Gastrocnemius medialis (tissue), 4 donors: Measurements from ENCODE around the gene KIDINS220. TPM values are rescaled to one million over a fixed set of nuclear protein-coding genes. Genes with fewer than 3 reads are reported as not detected.
A peak's percentile ranks its signal among the peaks of the same experiment; 100 is the strongest.
"Not testable (repeated sequence)": the region's sequence is repeated elsewhere in the genome, so short reads cannot be mapped to it uniquely, and the experiment has no call there.

Experiments
- ATAC-seq, 2 donors: fragments of 150-250 bp; one replicate each; pipeline ENCODE4 v1.9.1; 2016
- DNase-seq, 2 donors: peaks; one replicate each; pipeline ENCODE4 v3.0.0-alpha.2; 2019
- H3K27ac ChIP-seq, 4 donors: fragments of 200-600 bp; sonication (generic); 1 replicate in 1 of 4; 2 replicates in 3 of 4; pipeline ENCODE4 v1.5.1; 2016 to 2018; ENCODE audit warnings: mild to moderate bottlenecking in 2 of 4, moderate library complexity in 1 of 4
- H3K27me3 ChIP-seq, 3 donors: fragments of 200-600 bp; sonication (generic) in 2 of 3; 1 replicate in 1 of 3; 2 replicates in 2 of 3; pipeline versions ENCODE4 v1.5.1 to v1.6.0; 2016 to 2019; ENCODE audit warnings: mild to moderate bottlenecking in 1 of 3, moderate library complexity in 1 of 3
- H3K36me3 ChIP-seq, 2 donors: fragments of 200-600 bp; sonication (generic) in 1 of 2; one replicate each; pipeline ENCODE4 v1.5.1; 2017 to 2018
- H3K4me1 ChIP-seq, 2 donors: fragments of 200-600 bp; sonication (generic) in 1 of 2; one replicate each; pipeline ENCODE4 v1.5.1; 2016 to 2017; ENCODE audit warnings: mild to moderate bottlenecking in 2 of 2
- H3K4me3 ChIP-seq, 4 donors: fragments of 200-600 bp; sonication (generic) in 3 of 4; 1 replicate in 1 of 4; 2 replicates in 3 of 4; pipeline ENCODE4 v1.5.1; 2016 to 2019; ENCODE audit warnings: mild to moderate bottlenecking in 2 of 4
- H3K9me3 ChIP-seq, 3 donors: fragments of 200-600 bp; sonication (generic) in 2 of 3; 1 replicate in 1 of 3; 2 replicates in 2 of 3; pipeline ENCODE4 v1.5.1; 2016 to 2019
- POLR2A ChIP-seq, 2 donors: fragments of 450-650 bp; IDR thresholded peaks; one replicate each; pipeline ENCODE4 v1.6.1; 2017; ENCODE audit warnings: antibody characterized with exemption in 2 of 2, mild to moderate bottlenecking in 2 of 2, moderate library complexity in 2 of 2
- in situ Hi-C, 4 donors: fragments of 200-750 bp; cut with MboI; loops; one replicate each; pipeline versions ENCODE4 v1.15.0 to v1.8.0; 2017; ENCODE audit warnings: low sequenced_read_pairs in 4 of 4
- intact Hi-C: fragments of 100-400 bp; cut with DNase I; formaldehyde crosslinking; loops from one replicate; pipeline ENCODE4 v1.15.1; 2023; ENCODE audit warnings: low total_unique reads
- total RNA-seq, 4 donors: library from RNA; depleted of rRNA; stranded (reverse); fragments of >200 nt; gene quantifications; one replicate each; pipeline versions ENCODE4 v1.1.0 to v1.2.3, GENCODE V29; 2016
- TF ChIP-seq, protein P1 (sequence below), 5 experiments: fragments of 450-650 bp in 3 of 5; fragments of 200-600 bp in 2 of 5; sonication (generic) in 2 of 5; IDR thresholded peaks in 4 of 5; conservative IDR thresholded peaks in 1 of 5; 1 replicate in 4 of 5; 2 replicates in 1 of 5; pipeline ENCODE4 v1.5.1; 2016 to 2019; ENCODE audit warnings: antibody characterized with exemption in 5 of 5, mild to moderate bottlenecking in 3 of 5, moderate library complexity in 3 of 5

The KIDINS220 gene
- total RNA-seq, 4 donors from 2014 or later, result 57.8 to 78.9 (median 59.1) TPM

DNA sequence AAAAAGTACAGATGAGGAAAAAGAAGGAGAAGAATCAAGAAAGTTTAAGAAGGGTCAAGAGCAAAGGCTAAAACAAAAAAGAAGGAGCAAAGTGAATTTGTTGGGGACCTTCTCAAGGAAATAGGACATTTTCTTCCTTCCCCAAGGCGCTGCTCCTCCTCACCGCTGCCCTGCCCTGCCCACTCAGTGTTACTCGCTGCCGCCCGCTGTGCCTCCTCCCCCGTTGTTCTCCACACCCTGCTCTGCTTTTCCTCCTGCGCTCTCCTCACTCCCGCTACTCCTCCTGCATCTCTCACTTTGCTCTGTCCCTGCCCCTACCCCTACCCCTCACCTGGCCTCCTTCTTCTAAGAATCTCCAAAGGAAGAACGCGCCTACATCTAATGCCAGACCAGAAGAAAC, 104.8 kb downstream of the KIDINS220 start:
- in situ Hi-C loops, result no loop called here

GRCh38 chr2:8729939-8730338, 107.5 kb downstream of the KIDINS220 start:
- Histone ChIP-seq H3K4me1 (no peaks in the 10 kb centered on the region), H3K27ac (peak overlapping the region in 2 of 4 donors; percentile 9 to 30), H3K36me3 (peaks cover 9 to 60% of the 10 kb centered on the region in 2 donors), H3K9me3 (no peaks in the 10 kb centered on the region), H3K27me3 (no peaks in the 10 kb centered on the region), H3K4me3 (no peak overlapping the region)
- TF ChIP-seq POLR2A (IDR thresholded peaks at IDR 0.05), result no peak
- TF ChIP-seq, protein P1, sequence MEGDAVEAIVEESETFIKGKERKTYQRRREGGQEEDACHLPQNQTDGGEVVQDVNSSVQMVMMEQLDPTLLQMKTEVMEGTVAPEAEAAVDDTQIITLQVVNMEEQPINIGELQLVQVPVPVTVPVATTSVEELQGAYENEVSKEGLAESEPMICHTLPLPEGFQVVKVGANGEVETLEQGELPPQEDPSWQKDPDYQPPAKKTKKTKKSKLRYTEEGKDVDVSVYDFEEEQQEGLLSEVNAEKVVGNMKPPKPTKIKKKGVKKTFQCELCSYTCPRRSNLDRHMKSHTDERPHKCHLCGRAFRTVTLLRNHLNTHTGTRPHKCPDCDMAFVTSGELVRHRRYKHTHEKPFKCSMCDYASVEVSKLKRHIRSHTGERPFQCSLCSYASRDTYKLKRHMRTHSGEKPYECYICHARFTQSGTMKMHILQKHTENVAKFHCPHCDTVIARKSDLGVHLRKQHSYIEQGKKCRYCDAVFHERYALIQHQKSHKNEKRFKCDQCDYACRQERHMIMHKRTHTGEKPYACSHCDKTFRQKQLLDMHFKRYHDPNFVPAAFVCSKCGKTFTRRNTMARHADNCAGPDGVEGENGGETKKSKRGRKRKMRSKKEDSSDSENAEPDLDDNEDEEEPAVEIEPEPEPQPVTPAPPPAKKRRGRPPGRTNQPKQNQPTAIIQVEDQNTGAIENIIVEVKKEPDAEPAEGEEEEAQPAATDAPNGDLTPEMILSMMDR (IDR thresholded peaks at IDR 0.05 in 4 of 5, conservative IDR thresholded peaks at IDR 0.05 in 1 of 5), result no peak
- DNase-seq (peak in 1 of 2 donors; percentile 54), ATAC-seq (peak; percentile 67 to 88)
- in situ Hi-C loops (no loop called here), intact Hi-C loops (no loop called here)

More for the DNA sequence above, 104.8 kb downstream of the KIDINS220 start:
- intact Hi-C loops, result no loop called here
- Histone ChIP-seq H3K4me3 (no peak overlapping the region), H3K36me3 (peaks cover 9 to 80% of the 10 kb centered on the region in 2 donors), H3K4me1 (no peaks in the 10 kb centered on the region), H3K9me3 (no peaks in the 10 kb centered on the region), H3K27ac (no peak overlapping the region), H3K27me3 (no peaks in the 10 kb centered on the region)
- DNase-seq (no peak), ATAC-seq (no peak)
- no peak for TF ChIP-seq POLR2A (IDR thresholded peaks at IDR 0.05)
- TF ChIP-seq, protein P1 (IDR thresholded peaks at IDR 0.05 in 4 of 5, conservative IDR thresholded peaks at IDR 0.05 in 1 of 5), result no peak

- H3K27ac ChIP-seq, H3K4me3 ChIP-seq, H3K9me3 ChIP-seq, intact Hi-C loops, H3K4me1 ChIP-seq, ATAC-seq, DNase-seq, H3K27me3 ChIP-seq, in situ Hi-C loops: not testable (repeated sequence)
- H3K36me3 ChIP-seq, result peaks cover 2 to 52% of the 10 kb centered on the region in 2 donors
Observed at GRCh38 chr2:8729101-8729500, 108.3 kb downstream of the KIDINS220 start.

DNA sequence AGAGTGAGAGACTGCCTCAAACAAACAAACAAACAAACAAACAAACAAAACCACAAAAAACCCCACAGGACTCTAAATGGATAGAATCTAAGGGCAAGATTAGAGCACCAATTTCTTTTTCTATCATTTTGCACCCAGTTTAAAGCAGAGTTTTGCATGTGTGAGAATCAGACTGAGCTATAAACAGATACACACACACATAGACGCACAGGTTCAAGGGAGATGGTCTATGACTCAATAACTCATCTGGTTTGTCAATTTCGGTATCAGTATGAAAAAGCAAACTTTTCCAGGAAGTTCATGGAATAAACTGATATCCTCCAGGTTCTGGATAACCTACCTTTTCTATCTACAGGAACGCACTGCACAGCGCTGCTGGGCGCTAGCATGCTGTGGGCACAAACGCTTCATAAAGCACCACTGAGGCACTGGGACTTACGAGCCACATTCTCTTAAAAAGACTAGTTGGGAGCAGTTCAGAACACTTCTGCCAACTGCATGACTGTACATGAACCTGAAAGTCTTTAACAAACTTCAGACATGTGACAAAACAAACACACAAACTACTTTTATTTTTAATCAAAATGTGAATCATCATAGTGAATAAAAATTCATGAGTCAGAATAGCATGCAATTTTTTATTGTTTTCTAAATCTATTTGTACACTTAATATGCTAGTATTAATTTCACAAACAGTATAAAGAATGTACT, 109.0 kb downstream of the KIDINS220 start:
- DNase-seq (no peak), ATAC-seq (no peak)
- Histone ChIP-seq H3K27me3 (no peaks in the 10 kb centered on the region), H3K4me1 (no peaks in the 10 kb centered on the region), H3K4me3 (no peak overlapping the region), H3K9me3 (no peaks in the 10 kb centered on the region), H3K27ac (no peak overlapping the region), H3K36me3 (peaks cover 0 to 45% of the 10 kb centered on the region in 2 donors)
- TF ChIP-seq, protein P1 (IDR thresholded peaks at IDR 0.05 in 4 of 5, conservative IDR thresholded peaks at IDR 0.05 in 1 of 5), result no peak
- TF ChIP-seq POLR2A (IDR thresholded peaks at IDR 0.05), result no peak
- in situ Hi-C loops (no loop called here), intact Hi-C loops (no loop called here)

DNA sequence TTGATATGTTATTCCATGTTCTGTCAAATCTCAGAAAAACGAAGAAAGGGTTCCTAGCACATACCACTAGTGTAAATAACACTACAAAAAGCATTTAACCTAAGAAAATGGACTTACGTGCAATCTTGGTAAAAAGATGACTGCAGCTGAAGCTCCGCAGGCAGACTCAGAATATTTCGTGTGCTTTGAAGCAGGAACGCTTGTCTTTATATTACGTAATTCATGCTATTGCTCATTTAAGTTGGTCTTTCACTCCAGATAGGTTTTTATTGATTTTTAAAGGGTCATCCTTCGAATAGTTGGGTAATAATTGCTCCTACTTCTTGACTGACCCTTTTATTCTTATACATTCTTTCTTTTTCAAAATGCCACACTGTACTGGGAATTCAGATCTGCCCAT, 111.6 kb downstream of the KIDINS220 start:
- in situ Hi-C loops (no loop called here), intact Hi-C loops (no loop called here)
- no peak overlapping the region for H3K4me3 ChIP-seq
- TF ChIP-seq POLR2A (IDR thresholded peaks at IDR 0.05), result no peak
- TF ChIP-seq, protein P1 (IDR thresholded peaks at IDR 0.05 in 4 of 5, conservative IDR thresholded peaks at IDR 0.05 in 1 of 5), result no peak
- H3K36me3 ChIP-seq, result peaks cover 0 to 19% of the 10 kb centered on the region in 2 donors
- no peaks in the 10 kb centered on the region for H3K27me3 ChIP-seq
- no peaks in the 10 kb centered on the region for H3K9me3 ChIP-seq
- no peak overlapping the region for H3K27ac ChIP-seq
- H3K4me1 ChIP-seq, result no peaks in the 10 kb centered on the region
- DNase-seq, result no peak
- ATAC-seq, result no peak
